ENCODE measurements around the gene PSORS1C1. TPM values are rescaled to one million over a fixed set of nuclear protein-coding genes. Genes with fewer than 3 reads are reported as not detected.

Gene PSORS1C1
- total RNA-seq, 1 experiment from 2014 or later, result 0.48 TPM

DNA sequence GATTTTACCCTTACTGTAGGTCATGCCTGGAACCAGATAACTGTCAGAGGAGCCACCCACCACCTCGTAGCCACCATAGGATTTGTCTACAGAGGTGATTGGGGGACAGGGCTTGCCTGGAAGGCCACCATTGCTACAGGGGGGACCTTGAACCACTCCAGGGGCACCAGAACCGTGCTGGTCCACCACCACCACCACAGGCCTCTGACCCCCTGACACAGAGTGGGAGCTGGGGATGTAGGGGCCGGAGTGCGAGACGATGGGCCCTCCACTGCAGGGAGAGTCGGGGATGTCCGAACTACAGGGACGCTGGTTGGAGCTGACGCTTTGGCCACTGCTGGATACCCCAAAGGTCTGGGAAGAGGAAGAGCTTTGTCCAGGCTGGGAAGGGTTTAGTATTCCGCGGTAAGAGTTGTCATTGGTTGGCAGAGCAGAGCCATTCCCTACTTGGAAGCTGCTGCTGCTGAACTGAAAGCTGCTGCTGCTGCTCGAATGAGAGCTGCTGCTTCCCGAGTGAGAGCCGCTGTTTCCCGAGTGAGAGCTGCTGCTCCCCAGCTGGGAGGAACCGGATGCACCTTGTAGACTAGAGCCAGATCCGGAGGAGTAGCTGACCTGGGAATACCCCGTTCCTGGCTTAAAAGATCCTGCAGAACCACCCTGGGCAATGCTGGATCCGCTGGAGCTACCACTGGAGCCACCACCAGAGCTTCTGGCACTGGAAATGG, 2.2 kb downstream of the PSORS1C1 start:
- Histone ChIP-seq H2AFZ (ENCODE audit: low read length) (no peak overlapping the region), H3K14ac (ENCODE audit: insufficient read depth, low read length) (0 out of 2 replicates have a peak overlapping the region, but pooled peaks have one; percentile 7), H3K18ac (ENCODE audit: insufficient read length, low read depth, low read length) (no peak overlapping the region), H3K4me1 (ENCODE audit: insufficient read depth, low read length) (0 out of 2 replicates have a peak, but pooled peaks cover 7% of the 10 kb centered on the region), H4K8ac (replicated peaks; ENCODE audit: insufficient read length, low read depth, low read length) (no peak overlapping the region), H2BK12ac (ENCODE audit: insufficient read length, low read depth, low read length) (no peak overlapping the region), H3K4ac (ENCODE audit: low read depth, low read length) (no peak overlapping the region), H4K91ac (ENCODE audit: insufficient read length, low read depth, low read length) (no peak overlapping the region), H2BK15ac (ENCODE audit: low read depth, low read length) (no peak overlapping the region), H4K20me1 (ENCODE audit: control insufficient read depth, insufficient read depth, insufficient read length) (no peaks in the 10 kb centered on the region), H2BK20ac (ENCODE audit: low read depth, low read length, poor library complexity, severe bottlenecking) (no peak overlapping the region), H3K23me2 (ENCODE audit: insufficient read length, low read depth, low read length, poor library complexity, severe bottlenecking) (no peaks in the 10 kb centered on the region), H3T11ph (ENCODE audit: low read length) (no peak overlapping the region), H3K9ac (ENCODE audit: extremely low read depth, insufficient read length, low read length) (no peak overlapping the region), H3K27ac (ENCODE audit: insufficient read length, low read depth, low read length) (no peak overlapping the region), H3K79me2 (ENCODE audit: insufficient read depth, low read length) (no peaks in the 10 kb centered on the region), H3K4me2 (ENCODE audit: insufficient read depth, insufficient read length, low read length) (no peak overlapping the region), H3K9me3 (ENCODE audit: control insufficient read depth, low read depth, low read length) (no peaks in the 10 kb centered on the region), H2BK120ac (ENCODE audit: low read depth, low read length, poor library complexity, severe bottlenecking) (no peak overlapping the region), H3K27me3 (ENCODE audit: insufficient read depth, low read length) (no peaks in the 10 kb centered on the region), H3K79me1 (ENCODE audit: insufficient read depth, low read depth, low read length, poor library complexity, severe bottlenecking) (no peaks in the 10 kb centered on the region), H2AK5ac (ENCODE audit: insufficient read length, low read length) (no peak overlapping the region), H3K56ac (ENCODE audit: insufficient read length, low read depth, low read length) (no peak overlapping the region), H4K5ac (ENCODE audit: insufficient read length, low read depth, low read length) (no peak overlapping the region), H3K23ac (ENCODE audit: insufficient read length, low read depth, low read length) (no peak overlapping the region), H2BK5ac (ENCODE audit: insufficient read length, low read length) (no peak overlapping the region)
- TF ChIP-seq, protein P1, sequence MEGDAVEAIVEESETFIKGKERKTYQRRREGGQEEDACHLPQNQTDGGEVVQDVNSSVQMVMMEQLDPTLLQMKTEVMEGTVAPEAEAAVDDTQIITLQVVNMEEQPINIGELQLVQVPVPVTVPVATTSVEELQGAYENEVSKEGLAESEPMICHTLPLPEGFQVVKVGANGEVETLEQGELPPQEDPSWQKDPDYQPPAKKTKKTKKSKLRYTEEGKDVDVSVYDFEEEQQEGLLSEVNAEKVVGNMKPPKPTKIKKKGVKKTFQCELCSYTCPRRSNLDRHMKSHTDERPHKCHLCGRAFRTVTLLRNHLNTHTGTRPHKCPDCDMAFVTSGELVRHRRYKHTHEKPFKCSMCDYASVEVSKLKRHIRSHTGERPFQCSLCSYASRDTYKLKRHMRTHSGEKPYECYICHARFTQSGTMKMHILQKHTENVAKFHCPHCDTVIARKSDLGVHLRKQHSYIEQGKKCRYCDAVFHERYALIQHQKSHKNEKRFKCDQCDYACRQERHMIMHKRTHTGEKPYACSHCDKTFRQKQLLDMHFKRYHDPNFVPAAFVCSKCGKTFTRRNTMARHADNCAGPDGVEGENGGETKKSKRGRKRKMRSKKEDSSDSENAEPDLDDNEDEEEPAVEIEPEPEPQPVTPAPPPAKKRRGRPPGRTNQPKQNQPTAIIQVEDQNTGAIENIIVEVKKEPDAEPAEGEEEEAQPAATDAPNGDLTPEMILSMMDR (conservative IDR thresholded peaks at IDR 0.05), result no peak
- Mint-ChIP-seq H3K4me3 (no peak overlapping the region; a peak in 1 of 5 replicates), H3K36me3 (ENCODE audit: insufficient read depth in 1 of 3, low read depth in 3 of 3) (no peaks in the 10 kb centered on the region), H3K27me3 (ENCODE audit: low read depth) (peaks cover 37% of the 10 kb centered on the region), H3K9me3 (no peaks in the 10 kb centered on the region), H3K4me1 (peaks cover 30 to 38% of the 10 kb centered on the region in 2 experiments), H3K27ac (no peak overlapping the region; a peak in 2 of 7 replicates)
- no peak for DNase-seq
- no CpG with 5 or more reads among the region's 19 CpGs for WGBS (ENCODE audit: extremely low coverage, insufficient read length, low lambda C conversion rate)
